Central memory CD8-positive, alpha-beta T cell (primary cell): ENCODE results near the gene OR8D1.
"Not testable (repeated sequence)": the region's sequence is repeated elsewhere in the genome, so short reads cannot be mapped to it uniquely, and the experiment has no call there.

ENCODE experiments used
- ATAC-seq: fragments of 150-1000 bp; cut with Tn5 transposase; replicated peaks from 2 replicates; pipeline ENCODE4 v1.10.0; 2022; ENCODE audit warnings: mild to moderate bottlenecking, moderate FRiP score, moderate number of reproducible peaks; ENCODE audit not compliant: poor library complexity, severe bottlenecking; ENCODE audit errors: extremely low read depth
- DNase-seq, 2 donors: peaks; one replicate each; pipeline ENCODE4 v3.0.0; 2021; ENCODE audit warnings: low spot score in 2 of 2
- H3K27ac Mint-ChIP-seq: one replicate; pipeline ENCODE4 v1.8.0; 2022; ENCODE audit warnings: low read depth, mild to moderate bottlenecking, moderate library complexity, mixed read lengths
- H3K27me3 Mint-ChIP-seq: one replicate; pipeline ENCODE4 v1.8.0; 2022; ENCODE audit warnings: mixed read lengths
- H3K36me3 Mint-ChIP-seq: one replicate; pipeline ENCODE4 v1.8.0; 2022; ENCODE audit warnings: mild to moderate bottlenecking, moderate library complexity, mixed read lengths; ENCODE audit not compliant: insufficient read depth
- H3K4me1 Mint-ChIP-seq: one replicate; pipeline ENCODE4 v1.8.0; 2022; ENCODE audit warnings: mixed read lengths
- H3K4me3 Mint-ChIP-seq: one replicate; pipeline ENCODE4 v1.8.0; 2022; ENCODE audit warnings: mild to moderate bottlenecking, moderate library complexity, mixed read lengths
- H3K9me3 Mint-ChIP-seq: one replicate; pipeline ENCODE4 v1.8.0; 2022; ENCODE audit warnings: mixed read lengths

Gene OR8D1

DNA sequence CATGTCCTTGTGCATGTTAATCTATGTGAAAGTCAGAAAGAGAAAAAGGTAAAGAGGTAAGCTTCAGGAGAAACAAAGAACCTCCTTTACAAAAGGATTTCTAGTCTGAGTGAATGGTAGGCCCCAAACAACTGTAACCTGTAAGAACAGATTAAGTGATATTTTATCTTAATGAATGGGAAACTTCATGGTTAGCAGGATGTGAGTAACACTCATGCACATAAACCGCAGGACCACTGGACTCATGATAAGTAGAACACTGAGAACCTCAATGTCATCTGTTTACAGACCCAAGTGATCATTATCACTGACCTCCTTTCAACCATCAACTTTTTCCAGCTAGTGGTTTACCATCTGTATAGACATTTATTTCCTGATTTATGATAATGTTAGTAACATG lies 37.7 kb downstream of the OR8D1 start:
- Mint-ChIP-seq H3K9me3 (peaks cover 18% of the 10 kb centered on the region), H3K27ac (no peak overlapping the region), H3K4me3 (no peak overlapping the region), H3K36me3 (no peaks in the 10 kb centered on the region), H3K4me1 (no peaks in the 10 kb centered on the region), H3K27me3 (no peaks in the 10 kb centered on the region)
- ATAC-seq, result no peak
- DNase-seq, result no peak

DNA sequence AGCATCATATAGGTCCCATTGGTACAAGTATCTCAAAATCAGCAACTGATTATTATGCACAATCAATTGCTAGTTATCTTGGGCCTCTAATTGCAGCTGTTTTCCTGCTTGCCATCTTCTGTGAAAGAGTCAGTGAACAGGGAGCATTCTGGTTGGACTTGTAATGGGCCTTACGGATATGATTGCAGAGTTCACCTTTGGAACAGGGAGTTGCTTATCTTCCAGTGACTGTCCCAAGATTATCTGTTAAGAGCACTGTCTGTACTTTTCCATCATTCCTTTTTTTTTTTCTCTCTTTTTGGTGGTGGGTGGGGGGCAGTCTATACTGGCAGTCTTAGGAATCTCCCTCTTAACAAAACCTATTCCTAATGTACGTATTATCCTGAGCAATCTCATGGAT lies 39.7 kb downstream of the OR8D1 start:
- Mint-ChIP-seq H3K4me3 (no peak overlapping the region), H3K4me1 (no peaks in the 10 kb centered on the region)
- ATAC-seq, result no peak

DNA sequence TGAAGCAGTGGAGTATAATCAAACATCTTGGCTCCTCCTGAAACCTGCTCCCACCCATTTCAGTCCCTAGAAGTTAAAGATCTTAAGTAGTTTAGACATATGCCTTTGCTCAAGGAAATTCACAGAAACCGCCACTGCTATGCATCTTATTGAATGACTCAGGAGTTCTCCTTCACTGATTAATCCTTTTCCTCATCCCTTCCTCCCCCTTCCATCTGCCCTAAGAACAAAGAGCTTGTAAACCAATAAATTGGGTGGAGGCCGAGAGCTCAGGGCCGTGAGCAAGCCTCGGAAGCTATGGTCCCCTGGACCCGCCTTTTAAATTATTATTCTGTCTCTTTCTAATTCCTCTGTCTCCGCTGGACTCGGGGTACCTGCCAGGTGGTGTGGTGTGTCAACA lies 42.9 kb downstream of the OR8D1 start:
- H3K36me3 Mint-ChIP-seq, DNase-seq, H3K9me3 Mint-ChIP-seq, H3K27me3 Mint-ChIP-seq, H3K4me1 Mint-ChIP-seq, ATAC-seq, H3K27ac Mint-ChIP-seq, H3K4me3 Mint-ChIP-seq: not testable (repeated sequence)

More for the DNA sequence above, 39.7 kb downstream of the OR8D1 start:
- Mint-ChIP-seq H3K27me3 (no peaks in the 10 kb centered on the region), H3K36me3 (no peaks in the 10 kb centered on the region), H3K9me3 (peaks cover 5% of the 10 kb centered on the region), H3K27ac (no peak overlapping the region)
- no peak for DNase-seq

DNA sequence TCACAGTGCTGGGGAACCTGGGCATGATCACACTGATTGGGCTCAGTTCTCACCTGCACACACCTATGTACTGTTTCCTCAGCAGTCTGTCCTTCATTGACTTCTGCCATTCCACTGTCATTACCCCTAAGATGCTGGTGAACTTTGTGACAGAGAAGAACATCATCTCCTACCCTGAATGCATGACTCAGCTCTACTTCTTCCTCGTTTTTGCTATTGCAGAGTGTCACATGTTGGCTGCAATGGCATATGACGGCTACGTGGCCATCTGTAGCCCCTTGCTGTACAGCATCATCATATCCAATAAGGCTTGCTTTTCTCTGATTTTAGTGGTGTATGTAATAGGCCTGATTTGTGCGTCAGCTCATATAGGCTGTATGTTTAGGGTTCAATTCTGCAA lies 48.7 kb downstream of the OR8D1 start:
- H3K4me1 Mint-ChIP-seq, H3K27me3 Mint-ChIP-seq, H3K36me3 Mint-ChIP-seq, DNase-seq, H3K4me3 Mint-ChIP-seq, ATAC-seq, H3K27ac Mint-ChIP-seq: not testable (repeated sequence)
- H3K9me3 Mint-ChIP-seq, result peaks cover 11% of the 10 kb centered on the region

DNA sequence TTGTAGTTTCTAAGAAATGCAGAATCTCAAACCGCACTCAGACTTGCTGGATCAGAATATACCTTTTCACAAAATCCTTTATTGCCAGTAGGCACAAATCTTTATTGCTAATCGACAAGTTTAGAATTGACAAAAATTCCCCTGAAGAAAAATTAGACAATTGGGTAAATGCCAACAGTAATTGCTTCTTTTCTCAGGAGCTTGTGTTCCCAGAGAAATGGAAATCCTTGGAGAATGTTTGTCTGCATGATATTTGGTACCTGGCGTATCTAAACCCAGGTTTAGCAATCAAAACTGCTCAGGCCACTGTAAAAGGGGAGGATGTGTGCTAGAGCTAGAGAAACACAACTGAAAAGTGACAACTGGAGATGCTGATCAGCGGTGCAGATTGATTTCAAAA lies 57.7 kb downstream of the OR8D1 start, which contains the start of gene OR8G5:
Gene OR8G5 (plus strand): TSS at position 301 of the 400 bp plus-strand sequence. CDS start 8,556 bp downstream, outside the sequence.
- H3K27me3 Mint-ChIP-seq, result no peaks in the 10 kb centered on the region
- DNase-seq, result no peak
- no peaks in the 10 kb centered on the region for H3K4me1 Mint-ChIP-seq
- H3K4me3 Mint-ChIP-seq, result no peak within 1 kb of the TSS
- ATAC-seq, result no peak
- H3K36me3 Mint-ChIP-seq, result no peaks in the 10 kb centered on the region
- H3K27ac Mint-ChIP-seq, result no peak within 1 kb of the TSS
- no peaks in the 10 kb centered on the region for H3K9me3 Mint-ChIP-seq
